Smooth muscle cell of the brain vasculature (primary cell): Measurements from ENCODE around the gene TREML4.

Source experiments
- DNase-seq: peaks from one replicate; pipeline ENCODE4 v3.0.0-alpha.2; 2012; ENCODE audit warnings: low read depth, low spot score

Gene TREML4

GRCh38 chr6:41284726-41285125 is 56.6 kb downstream of the TREML4 start:
- DNase-seq, result no peak

GRCh38 chr6:41286544-41287346 is 58.6 kb downstream of the TREML4 start, which contains the start of gene TREM1:
TREM1 (minus strand) TSS chr6:41286682; CDS start chr6:41286655, 27 bp downstream.
- DNase-seq, result no peak

- no peak for DNase-seq
These were observed 60.0 kb downstream of the TREML4 start for GRCh38 chr6:41288030-41288753.
